PFSK-1 (cell line): ENCODE data around the gene COL11A2.

ENCODE experiments used
- FOXP2 ChIP-seq: optimal IDR thresholded peaks from 2 replicates; pipeline ENCODE3; 2011; ENCODE audit warnings: borderline replicate concordance, control low read depth, inconsistent platforms; ENCODE audit not compliant: insufficient read depth; ENCODE audit errors: extremely low read length, extremely low read depth
- POLR2AphosphoS5 ChIP-seq: IDR thresholded peaks from 2 replicates; pipeline ENCODE4 v1.6.1; 2012; ENCODE audit warnings: low read depth, mild to moderate bottlenecking, control low read depth, low read length, moderate library complexity
- SIN3A ChIP-seq: IDR thresholded peaks from 2 replicates; pipeline ENCODE4 v1.6.1; 2012; ENCODE audit warnings: mild to moderate bottlenecking, low read length, moderate library complexity, borderline replicate concordance; ENCODE audit not compliant: insufficient read depth
- TAF1 ChIP-seq: IDR thresholded peaks from 2 replicates; pipeline ENCODE4 v1.6.1; 2012; ENCODE audit warnings: low read length, control low read depth, borderline replicate concordance; ENCODE audit not compliant: insufficient read depth
- TF ChIP-seq, protein P1 (sequence below), 2 experiments: IDR thresholded peaks; 2 replicates each; pipeline versions ENCODE4 v1.6.1 to v1.8.0; 2011 to 2012; ENCODE audit warnings: low read depth in 2 of 2, low read length in 2 of 2, control low read depth in 1 of 2, inconsistent platforms in 1 of 2, mild to moderate bottlenecking in 1 of 2, moderate library complexity in 1 of 2; ENCODE audit not compliant: insufficient read depth in 1 of 2

Gene COL11A2

DNA sequence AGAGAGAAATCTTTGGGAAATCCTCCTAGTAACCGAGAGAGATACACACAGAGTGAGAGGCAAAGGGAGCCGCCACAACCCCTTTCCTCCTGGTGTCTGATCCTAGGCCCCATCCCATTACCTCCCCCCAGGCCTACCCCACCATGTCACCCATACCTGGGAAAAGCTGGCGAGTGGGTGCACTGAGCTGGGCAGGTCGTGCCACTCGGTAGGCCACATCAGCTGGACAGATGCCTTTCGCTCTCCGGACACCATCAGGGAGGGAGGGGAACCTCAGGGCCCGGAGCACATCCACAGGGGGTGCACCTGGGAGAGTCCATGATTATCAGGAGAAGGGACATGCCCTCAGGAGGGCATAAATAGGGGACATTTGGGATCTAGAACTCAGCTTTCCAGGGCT is 3.1 kb downstream of the COL11A2 start:
- no peak for TF ChIP-seq FOXP2
- TF ChIP-seq, protein P1, sequence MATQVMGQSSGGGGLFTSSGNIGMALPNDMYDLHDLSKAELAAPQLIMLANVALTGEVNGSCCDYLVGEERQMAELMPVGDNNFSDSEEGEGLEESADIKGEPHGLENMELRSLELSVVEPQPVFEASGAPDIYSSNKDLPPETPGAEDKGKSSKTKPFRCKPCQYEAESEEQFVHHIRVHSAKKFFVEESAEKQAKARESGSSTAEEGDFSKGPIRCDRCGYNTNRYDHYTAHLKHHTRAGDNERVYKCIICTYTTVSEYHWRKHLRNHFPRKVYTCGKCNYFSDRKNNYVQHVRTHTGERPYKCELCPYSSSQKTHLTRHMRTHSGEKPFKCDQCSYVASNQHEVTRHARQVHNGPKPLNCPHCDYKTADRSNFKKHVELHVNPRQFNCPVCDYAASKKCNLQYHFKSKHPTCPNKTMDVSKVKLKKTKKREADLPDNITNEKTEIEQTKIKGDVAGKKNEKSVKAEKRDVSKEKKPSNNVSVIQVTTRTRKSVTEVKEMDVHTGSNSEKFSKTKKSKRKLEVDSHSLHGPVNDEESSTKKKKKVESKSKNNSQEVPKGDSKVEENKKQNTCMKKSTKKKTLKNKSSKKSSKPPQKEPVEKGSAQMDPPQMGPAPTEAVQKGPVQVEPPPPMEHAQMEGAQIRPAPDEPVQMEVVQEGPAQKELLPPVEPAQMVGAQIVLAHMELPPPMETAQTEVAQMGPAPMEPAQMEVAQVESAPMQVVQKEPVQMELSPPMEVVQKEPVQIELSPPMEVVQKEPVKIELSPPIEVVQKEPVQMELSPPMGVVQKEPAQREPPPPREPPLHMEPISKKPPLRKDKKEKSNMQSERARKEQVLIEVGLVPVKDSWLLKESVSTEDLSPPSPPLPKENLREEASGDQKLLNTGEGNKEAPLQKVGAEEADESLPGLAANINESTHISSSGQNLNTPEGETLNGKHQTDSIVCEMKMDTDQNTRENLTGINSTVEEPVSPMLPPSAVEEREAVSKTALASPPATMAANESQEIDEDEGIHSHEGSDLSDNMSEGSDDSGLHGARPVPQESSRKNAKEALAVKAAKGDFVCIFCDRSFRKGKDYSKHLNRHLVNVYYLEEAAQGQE (IDR thresholded peaks at IDR 0.05; ENCODE audit: insufficient read depth in 1 of 2, low read depth in 2 of 2, low read length in 2 of 2) = no peak
- TF ChIP-seq POLR2AphosphoS5 = no peak
- TF ChIP-seq SIN3A = no peak
- TF ChIP-seq TAF1 = no peak

DNA sequence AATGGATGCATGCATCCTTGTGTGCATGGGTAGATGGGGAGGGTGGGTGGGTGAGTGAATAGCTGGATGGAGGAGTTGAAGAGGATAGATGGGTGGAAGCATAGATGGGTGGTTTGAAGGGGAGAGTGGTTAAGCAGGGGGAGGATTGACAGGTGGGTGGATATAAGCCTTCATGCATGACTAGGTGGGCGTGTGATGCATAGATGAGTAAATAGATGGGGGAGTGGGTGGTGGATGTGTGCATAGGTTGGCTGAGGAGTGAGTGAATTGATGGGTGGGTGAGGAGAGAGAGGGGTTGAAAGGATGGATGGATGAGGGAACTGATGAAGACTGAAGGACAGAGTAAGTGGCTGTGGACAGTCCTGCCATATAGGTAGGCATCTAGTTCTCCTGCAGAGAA is 4.5 kb downstream of the COL11A2 start:
- TF ChIP-seq FOXP2 (no peak), POLR2AphosphoS5 (no peak), SIN3A (no peak), TAF1 (no peak)
- TF ChIP-seq, protein P1 (IDR thresholded peaks at IDR 0.05; ENCODE audit: insufficient read depth in 1 of 2, low read depth in 2 of 2, low read length in 2 of 2) = no peak

DNA sequence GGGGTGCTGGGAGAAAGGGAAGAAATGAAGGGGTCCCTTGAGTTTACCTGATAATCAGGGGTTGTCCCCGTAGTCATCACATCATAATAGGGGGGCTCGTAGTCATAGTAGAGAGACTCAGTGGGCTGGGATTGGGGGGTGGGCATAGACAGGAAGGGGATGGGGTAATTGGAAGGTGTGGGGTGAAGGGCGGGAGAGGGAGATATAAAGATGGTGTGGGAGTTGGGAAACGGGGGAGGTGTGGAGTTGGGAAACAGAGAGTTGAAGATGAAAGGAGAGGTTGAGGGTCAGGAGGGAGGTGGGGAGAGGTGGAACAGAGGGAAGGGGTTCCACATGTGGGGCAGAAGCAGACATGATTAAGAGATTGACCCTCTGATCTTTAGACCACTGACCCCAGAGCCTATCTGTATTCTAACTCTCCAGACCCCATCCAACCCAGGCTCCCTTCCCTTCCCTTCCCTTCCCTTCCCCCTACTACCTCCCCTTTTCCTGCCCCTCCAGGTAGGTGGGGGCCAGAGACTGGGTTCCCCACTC is 6.5 kb downstream of the COL11A2 start:
- TF ChIP-seq SIN3A = no peak
- TF ChIP-seq TAF1 = no peak
- TF ChIP-seq POLR2AphosphoS5 = no peak
- TF ChIP-seq, protein P1 (IDR thresholded peaks at IDR 0.05; ENCODE audit: insufficient read depth in 1 of 2, low read depth in 2 of 2, low read length in 2 of 2) = no peak
- no peak for TF ChIP-seq FOXP2

DNA sequence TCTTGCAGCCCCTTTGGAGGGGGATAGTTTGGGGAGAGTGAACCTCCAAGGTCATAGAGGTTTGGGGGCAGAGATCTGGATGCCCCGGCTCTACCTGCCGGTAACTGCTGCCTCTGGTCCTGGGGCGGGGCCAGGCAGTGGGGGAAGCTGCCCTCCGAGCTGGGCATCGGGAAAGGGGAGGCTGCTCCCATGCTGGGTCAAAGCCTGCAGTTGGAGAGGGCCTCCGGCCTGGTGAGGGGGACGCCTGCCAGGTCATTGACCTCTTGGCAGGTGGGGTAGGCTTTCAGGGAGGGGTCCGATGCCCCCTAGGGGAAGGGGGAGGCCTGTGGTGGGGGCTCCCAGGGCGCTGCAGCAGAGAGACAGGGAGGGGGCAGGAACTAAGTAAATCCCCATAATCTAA is 7.1 kb downstream of the COL11A2 start:
- TF ChIP-seq POLR2AphosphoS5 (no peak), FOXP2 (no peak), SIN3A (no peak), TAF1 (no peak)
- TF ChIP-seq, protein P1 (IDR thresholded peaks at IDR 0.05; ENCODE audit: insufficient read depth in 1 of 2, low read depth in 2 of 2, low read length in 2 of 2) = no peak

DNA sequence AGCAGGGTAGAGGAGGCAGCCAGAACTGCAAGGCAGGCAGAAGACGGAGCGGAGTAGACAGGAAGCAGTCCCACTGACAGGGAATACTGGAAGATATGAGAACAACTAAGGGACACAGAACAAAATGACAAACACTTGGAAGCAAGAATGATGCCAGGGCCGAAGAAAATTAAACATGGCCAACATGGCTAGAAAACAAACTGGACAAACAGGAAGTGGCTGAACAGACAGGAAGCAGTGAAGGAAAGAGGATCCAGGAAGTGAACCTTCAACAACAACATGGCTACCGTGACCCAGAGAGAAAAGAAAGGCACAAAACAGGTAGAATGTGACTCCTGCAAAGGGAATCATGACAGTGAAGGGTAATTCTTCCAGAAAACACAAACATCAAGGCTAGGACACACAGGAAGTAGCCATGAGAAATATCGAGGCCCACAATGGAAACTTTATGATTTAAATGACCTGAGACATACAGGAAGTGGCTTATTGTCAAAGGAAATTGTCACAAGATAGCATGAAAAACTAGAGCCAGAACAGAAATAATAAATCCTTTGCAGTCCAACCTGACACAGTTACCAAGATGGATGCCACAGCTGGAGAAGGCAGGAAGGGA is 9.1 kb downstream of the COL11A2 start:
- TF ChIP-seq TAF1 (no peak), FOXP2 (no peak)
